SH-SY5Y (cell line): ENCODE results near the gene GEMIN7.

Source experiments
- GATA2 ChIP-seq: IDR thresholded peaks from 2 replicates; pipeline ENCODE4 v1.6.1; 2011; ENCODE audit warnings: mild to moderate bottlenecking, low read depth, low read length
- GATA3 ChIP-seq: IDR thresholded peaks from 2 replicates; pipeline ENCODE4 v1.6.1; 2011; ENCODE audit warnings: low read depth, mild to moderate bottlenecking, low read length, moderate library complexity

GRCh38 chr19:45051929-45052579, 27.0 kb upstream of the GEMIN7 start:
- no peak for TF ChIP-seq GATA2
- TF ChIP-seq GATA3 = no peak
